ENCODE data around the gene DOCK1. TPM values are rescaled to one million over a fixed set of nuclear protein-coding genes. Genes with fewer than 3 reads are reported as not detected.

Gene DOCK1
- total and polyA plus RNA-seq, 2 donors (not counting 1 experiment from before 2014, with no cell fraction given) = 20.5 to 91.0 TPM

DNA sequence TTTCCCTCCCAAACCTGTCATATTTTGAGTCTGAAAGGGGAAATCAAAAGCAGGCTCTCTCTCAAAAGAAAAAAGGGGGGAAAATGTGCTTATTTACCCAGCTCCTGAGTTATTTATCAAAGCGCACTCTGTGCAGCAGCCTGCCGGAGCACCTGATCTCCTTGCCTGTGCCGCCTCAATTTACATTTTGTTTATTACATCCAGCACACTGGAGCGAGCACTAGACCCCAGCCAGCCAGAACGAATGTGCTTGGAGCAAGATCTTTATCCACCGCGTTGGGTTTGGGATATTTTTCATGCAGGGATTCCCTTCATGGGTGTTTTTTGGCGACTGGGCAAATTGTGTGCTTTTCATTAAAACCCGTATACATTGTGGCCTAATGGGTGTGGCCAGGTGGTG, 453.1 kb downstream of the DOCK1 start:
- Histone ChIP-seq H3K36me3 (ENCODE audit: control insufficient read depth, insufficient read depth, low read length) (no peaks in the 10 kb centered on the region), H2AFZ (ENCODE audit: low read length) (no peak overlapping the region), H3K9me3 (ENCODE audit: control insufficient read depth, insufficient read depth, low read depth, low read length) (no peaks in the 10 kb centered on the region), H3K4me3 (replicated peaks in 1 of 4; ENCODE audit: control extremely low read depth in 1 of 4, insufficient read depth in 1 of 4, low read depth in 3 of 4, low read length in 4 of 4) (no peak overlapping the region), H3K27me3 (ENCODE audit: control insufficient read depth, insufficient read depth, low read length) (no peaks in the 10 kb centered on the region), H3K4me2 (ENCODE audit: extremely low read depth, insufficient read depth, low read length) (no peak overlapping the region), H3K79me2 (ENCODE audit: control insufficient read depth, insufficient read depth, low read length) (no peaks in the 10 kb centered on the region), H3K27ac (ENCODE audit: insufficient read depth, low read length) (no peak overlapping the region), H3K4me1 (ENCODE audit: control insufficient read depth, extremely low read depth, insufficient read depth, low read length) (no peaks in the 10 kb centered on the region), H4K20me1 (ENCODE audit: control insufficient read depth, extremely low read depth, insufficient read depth, low read length) (no peaks in the 10 kb centered on the region), H3K9ac (ENCODE audit: insufficient read depth, low read length) (no peak overlapping the region)
- DNase-seq (ENCODE audit: low read depth in 2 of 2) = no peak
- TF ChIP-seq, protein P1, sequence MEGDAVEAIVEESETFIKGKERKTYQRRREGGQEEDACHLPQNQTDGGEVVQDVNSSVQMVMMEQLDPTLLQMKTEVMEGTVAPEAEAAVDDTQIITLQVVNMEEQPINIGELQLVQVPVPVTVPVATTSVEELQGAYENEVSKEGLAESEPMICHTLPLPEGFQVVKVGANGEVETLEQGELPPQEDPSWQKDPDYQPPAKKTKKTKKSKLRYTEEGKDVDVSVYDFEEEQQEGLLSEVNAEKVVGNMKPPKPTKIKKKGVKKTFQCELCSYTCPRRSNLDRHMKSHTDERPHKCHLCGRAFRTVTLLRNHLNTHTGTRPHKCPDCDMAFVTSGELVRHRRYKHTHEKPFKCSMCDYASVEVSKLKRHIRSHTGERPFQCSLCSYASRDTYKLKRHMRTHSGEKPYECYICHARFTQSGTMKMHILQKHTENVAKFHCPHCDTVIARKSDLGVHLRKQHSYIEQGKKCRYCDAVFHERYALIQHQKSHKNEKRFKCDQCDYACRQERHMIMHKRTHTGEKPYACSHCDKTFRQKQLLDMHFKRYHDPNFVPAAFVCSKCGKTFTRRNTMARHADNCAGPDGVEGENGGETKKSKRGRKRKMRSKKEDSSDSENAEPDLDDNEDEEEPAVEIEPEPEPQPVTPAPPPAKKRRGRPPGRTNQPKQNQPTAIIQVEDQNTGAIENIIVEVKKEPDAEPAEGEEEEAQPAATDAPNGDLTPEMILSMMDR (conservative IDR thresholded peaks at IDR 0.05 in 1 of 2, IDR thresholded peaks at IDR 0.05 in 1 of 2; ENCODE audit: low read depth in 1 of 2, low read length in 2 of 2) = no peak
- no peak for TF ChIP-seq EZH2 (IDR thresholded peaks at IDR 0.05; ENCODE audit: low read length, missing control alignments)

DNA sequence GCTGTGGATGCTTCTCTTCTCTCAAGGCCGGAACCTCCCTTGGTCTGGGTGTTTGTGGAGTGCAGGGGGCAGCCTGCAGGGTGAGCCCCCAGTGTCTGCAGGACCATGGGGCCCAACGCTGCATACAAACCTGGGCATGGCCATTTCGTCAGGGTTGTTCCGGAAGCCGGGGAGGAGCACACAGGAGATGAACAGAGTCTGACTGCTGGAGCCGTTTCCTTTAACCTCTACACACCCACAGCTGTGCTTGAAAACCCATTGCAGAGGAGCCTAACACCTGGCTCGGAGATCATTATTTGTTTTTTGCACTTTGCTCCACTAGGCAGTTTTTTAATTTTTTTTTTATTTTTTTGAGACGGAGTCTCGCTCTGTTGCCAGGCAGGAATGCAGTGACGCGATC, 458.8 kb downstream of the DOCK1 start:
- no peaks in the 10 kb centered on the region for H3K9me3 ChIP-seq (ENCODE audit: control insufficient read depth, insufficient read depth, low read depth, low read length)
- no peaks in the 10 kb centered on the region for H3K4me1 ChIP-seq (ENCODE audit: control insufficient read depth, extremely low read depth, insufficient read depth, low read length)
- no peaks in the 10 kb centered on the region for H3K27me3 ChIP-seq (ENCODE audit: control insufficient read depth, insufficient read depth, low read length)
- DNase-seq (ENCODE audit: low read depth in 2 of 2) = no peak
- no peak overlapping the region for H3K4me3 ChIP-seq (replicated peaks in 1 of 4; ENCODE audit: control extremely low read depth in 1 of 4, insufficient read depth in 1 of 4, low read depth in 3 of 4, low read length in 4 of 4)
- no peaks in the 10 kb centered on the region for H3K79me2 ChIP-seq (ENCODE audit: control insufficient read depth, insufficient read depth, low read length)
- no peak overlapping the region for H3K4me2 ChIP-seq (ENCODE audit: extremely low read depth, insufficient read depth, low read length)
- TF ChIP-seq EZH2 (IDR thresholded peaks at IDR 0.05; ENCODE audit: low read length, missing control alignments) = no peak
- TF ChIP-seq, protein P1 (conservative IDR thresholded peaks at IDR 0.05 in 1 of 2, IDR thresholded peaks at IDR 0.05 in 1 of 2; ENCODE audit: low read depth in 1 of 2, low read length in 2 of 2) = no peak
- H3K36me3 ChIP-seq (ENCODE audit: control insufficient read depth, insufficient read depth, low read length) = no peaks in the 10 kb centered on the region
- no peak overlapping the region for H3K9ac ChIP-seq (ENCODE audit: insufficient read depth, low read length)
- no peak overlapping the region for H3K27ac ChIP-seq (ENCODE audit: insufficient read depth, low read length)
- H2AFZ ChIP-seq (ENCODE audit: low read length) = no peak overlapping the region
- no peaks in the 10 kb centered on the region for H4K20me1 ChIP-seq (ENCODE audit: control insufficient read depth, extremely low read depth, insufficient read depth, low read length)

DNA sequence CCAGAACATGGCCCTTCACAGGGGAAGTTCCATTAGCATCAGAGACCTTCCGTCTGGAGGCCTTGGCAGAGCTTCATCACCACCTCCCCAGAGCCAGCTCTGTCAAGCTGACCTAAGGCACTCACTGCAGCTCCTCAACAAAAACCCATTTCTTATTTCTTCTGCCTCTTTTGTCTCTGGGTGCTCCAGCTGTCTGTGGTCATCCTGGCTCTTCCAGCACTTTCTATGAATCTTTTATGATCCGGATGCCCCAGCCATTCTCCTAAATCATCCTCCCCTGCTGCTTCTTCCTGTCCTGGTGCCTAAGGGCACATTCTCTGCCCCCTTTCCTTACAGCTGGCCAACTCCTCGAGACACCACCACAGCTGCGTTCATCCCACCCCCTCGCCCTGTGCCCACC, 462.9 kb downstream of the DOCK1 start:
- no peak for TF ChIP-seq EZH2 (IDR thresholded peaks at IDR 0.05; ENCODE audit: low read length, missing control alignments)
- TF ChIP-seq, protein P1 (conservative IDR thresholded peaks at IDR 0.05 in 1 of 2, IDR thresholded peaks at IDR 0.05 in 1 of 2; ENCODE audit: low read depth in 1 of 2, low read length in 2 of 2) = no peak
- H3K27me3 ChIP-seq (ENCODE audit: control insufficient read depth, insufficient read depth, low read length) = no peaks in the 10 kb centered on the region
- no peak overlapping the region for H3K9ac ChIP-seq (ENCODE audit: insufficient read depth, low read length)
- H2AFZ ChIP-seq (ENCODE audit: low read length) = no peak overlapping the region
- no peak overlapping the region for H3K27ac ChIP-seq (ENCODE audit: insufficient read depth, low read length)
- H3K4me3 ChIP-seq (replicated peaks in 1 of 4; ENCODE audit: control extremely low read depth in 1 of 4, insufficient read depth in 1 of 4, low read depth in 3 of 4, low read length in 4 of 4) = no peak overlapping the region
- no peak overlapping the region for H3K4me2 ChIP-seq (ENCODE audit: extremely low read depth, insufficient read depth, low read length)
- H3K9me3 ChIP-seq (ENCODE audit: control insufficient read depth, insufficient read depth, low read depth, low read length) = no peaks in the 10 kb centered on the region
- no peaks in the 10 kb centered on the region for H3K79me2 ChIP-seq (ENCODE audit: control insufficient read depth, insufficient read depth, low read length)
- no peaks in the 10 kb centered on the region for H3K4me1 ChIP-seq (ENCODE audit: control insufficient read depth, extremely low read depth, insufficient read depth, low read length)
- no peaks in the 10 kb centered on the region for H4K20me1 ChIP-seq (ENCODE audit: control insufficient read depth, extremely low read depth, insufficient read depth, low read length)
- no peak for DNase-seq (ENCODE audit: low read depth in 2 of 2)
- no peaks in the 10 kb centered on the region for H3K36me3 ChIP-seq (ENCODE audit: control insufficient read depth, insufficient read depth, low read length)

All from fibroblast of lung (primary cell).